Lower leg skin (tissue), 4 donors: ENCODE measurements around the gene FUS. TPM values are rescaled to one million over a fixed set of nuclear protein-coding genes. Genes with fewer than 3 reads are reported as not detected.

Experiments
- DNase-seq, 2 donors: peaks; one replicate each; pipeline ENCODE4 v3.0.0-alpha.2; 2019; ENCODE audit warnings: low spot score in 2 of 2
- H3K4me3 ChIP-seq: fragments of 200-600 bp; sonication (generic); 2 replicates; pipeline ENCODE4 v1.5.1; 2017; ENCODE audit warnings: mild to moderate bottlenecking, low read depth; ENCODE audit not compliant: poor library complexity, severe bottlenecking
- POLR2A ChIP-seq, 2 donors: fragments of 450-650 bp; IDR thresholded peaks; one replicate each; pipeline ENCODE4 v1.6.1; 2016 to 2017; ENCODE audit warnings: antibody characterized with exemption in 2 of 2, mild to moderate bottlenecking in 1 of 2, moderate library complexity in 1 of 2
- WGBS, 2 donors: methylation state at CpG; one replicate each; pipeline ENCODE4 v1.1.5; 2018; 5-methylcytosine and 5-hydroxymethylcytosine counted together
- intact Hi-C: fragments of 100-400 bp; cut with DNase I; formaldehyde crosslinking; loops from one replicate; pipeline ENCODE4 v1.15.0; 2023; ENCODE audit warnings: low total_unique reads
- total RNA-seq, 4 donors: library from RNA; depleted of rRNA; stranded (reverse); fragments of >200 nt; gene quantifications; one replicate each; pipeline ENCODE4 v1.1.0, GENCODE V29; 2016
- TF ChIP-seq, protein P1 (sequence below), 3 donors: fragments of 450-650 bp; IDR thresholded peaks; one replicate each; pipeline ENCODE4 v1.5.1; 2016; ENCODE audit warnings: antibody characterized with exemption in 3 of 3, mild to moderate bottlenecking in 3 of 3, moderate library complexity in 2 of 3

FUS gene
- total RNA-seq, 4 donors from 2014 or later = 31.9 to 55.8 (median 34.9) TPM

GRCh38 chr16:31213877-31214707 is 34.2 kb downstream of the FUS start, which contains the start of gene TRIM72:
TSS of gene TRIM72 (plus strand) at chr16:31214119. CDS start at chr16:31214739, 620 bp downstream.
- no peak for TF ChIP-seq POLR2A (IDR thresholded peaks at IDR 0.05)
- TF ChIP-seq, protein P1, sequence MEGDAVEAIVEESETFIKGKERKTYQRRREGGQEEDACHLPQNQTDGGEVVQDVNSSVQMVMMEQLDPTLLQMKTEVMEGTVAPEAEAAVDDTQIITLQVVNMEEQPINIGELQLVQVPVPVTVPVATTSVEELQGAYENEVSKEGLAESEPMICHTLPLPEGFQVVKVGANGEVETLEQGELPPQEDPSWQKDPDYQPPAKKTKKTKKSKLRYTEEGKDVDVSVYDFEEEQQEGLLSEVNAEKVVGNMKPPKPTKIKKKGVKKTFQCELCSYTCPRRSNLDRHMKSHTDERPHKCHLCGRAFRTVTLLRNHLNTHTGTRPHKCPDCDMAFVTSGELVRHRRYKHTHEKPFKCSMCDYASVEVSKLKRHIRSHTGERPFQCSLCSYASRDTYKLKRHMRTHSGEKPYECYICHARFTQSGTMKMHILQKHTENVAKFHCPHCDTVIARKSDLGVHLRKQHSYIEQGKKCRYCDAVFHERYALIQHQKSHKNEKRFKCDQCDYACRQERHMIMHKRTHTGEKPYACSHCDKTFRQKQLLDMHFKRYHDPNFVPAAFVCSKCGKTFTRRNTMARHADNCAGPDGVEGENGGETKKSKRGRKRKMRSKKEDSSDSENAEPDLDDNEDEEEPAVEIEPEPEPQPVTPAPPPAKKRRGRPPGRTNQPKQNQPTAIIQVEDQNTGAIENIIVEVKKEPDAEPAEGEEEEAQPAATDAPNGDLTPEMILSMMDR (IDR thresholded peaks at IDR 0.05) = no peak
- intact Hi-C loops = no loop called here
- no peak for DNase-seq
- H3K4me3 ChIP-seq = no peak within 1 kb of the TSS
- 81 to 83% methylated on average over 20 to 25 of the region's 25 CpGs for WGBS, 2 donors

DNA sequence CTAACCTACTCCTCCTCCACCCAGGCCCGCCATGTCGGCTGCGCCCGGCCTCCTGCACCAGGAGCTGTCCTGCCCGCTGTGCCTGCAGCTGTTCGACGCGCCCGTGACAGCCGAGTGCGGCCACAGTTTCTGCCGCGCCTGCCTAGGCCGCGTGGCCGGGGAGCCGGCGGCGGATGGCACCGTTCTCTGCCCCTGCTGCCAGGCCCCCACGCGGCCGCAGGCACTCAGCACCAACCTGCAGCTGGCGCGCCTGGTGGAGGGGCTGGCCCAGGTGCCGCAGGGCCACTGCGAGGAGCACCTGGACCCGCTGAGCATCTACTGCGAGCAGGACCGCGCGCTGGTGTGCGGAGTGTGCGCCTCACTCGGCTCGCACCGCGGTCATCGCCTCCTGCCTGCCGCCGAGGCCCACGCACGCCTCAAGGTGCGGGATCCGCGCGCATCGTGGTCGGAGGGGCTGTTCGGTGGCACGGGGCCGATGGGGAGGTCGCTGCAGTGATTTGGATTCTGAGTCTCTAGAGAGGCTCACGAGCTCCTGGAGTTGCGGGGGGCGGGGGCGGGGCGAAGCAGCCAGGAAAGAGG is 34.9 kb downstream of the FUS start:
- DNase-seq = no peak
- no peak overlapping the region for H3K4me3 ChIP-seq
- intact Hi-C loops = no loop called here
- TF ChIP-seq, protein P1 (IDR thresholded peaks at IDR 0.05) = no peak
- no peak for TF ChIP-seq POLR2A (IDR thresholded peaks at IDR 0.05)
- 13 to 38% methylated on average over 18 to 24 of the region's 58 CpGs for WGBS, 2 donors

DNA sequence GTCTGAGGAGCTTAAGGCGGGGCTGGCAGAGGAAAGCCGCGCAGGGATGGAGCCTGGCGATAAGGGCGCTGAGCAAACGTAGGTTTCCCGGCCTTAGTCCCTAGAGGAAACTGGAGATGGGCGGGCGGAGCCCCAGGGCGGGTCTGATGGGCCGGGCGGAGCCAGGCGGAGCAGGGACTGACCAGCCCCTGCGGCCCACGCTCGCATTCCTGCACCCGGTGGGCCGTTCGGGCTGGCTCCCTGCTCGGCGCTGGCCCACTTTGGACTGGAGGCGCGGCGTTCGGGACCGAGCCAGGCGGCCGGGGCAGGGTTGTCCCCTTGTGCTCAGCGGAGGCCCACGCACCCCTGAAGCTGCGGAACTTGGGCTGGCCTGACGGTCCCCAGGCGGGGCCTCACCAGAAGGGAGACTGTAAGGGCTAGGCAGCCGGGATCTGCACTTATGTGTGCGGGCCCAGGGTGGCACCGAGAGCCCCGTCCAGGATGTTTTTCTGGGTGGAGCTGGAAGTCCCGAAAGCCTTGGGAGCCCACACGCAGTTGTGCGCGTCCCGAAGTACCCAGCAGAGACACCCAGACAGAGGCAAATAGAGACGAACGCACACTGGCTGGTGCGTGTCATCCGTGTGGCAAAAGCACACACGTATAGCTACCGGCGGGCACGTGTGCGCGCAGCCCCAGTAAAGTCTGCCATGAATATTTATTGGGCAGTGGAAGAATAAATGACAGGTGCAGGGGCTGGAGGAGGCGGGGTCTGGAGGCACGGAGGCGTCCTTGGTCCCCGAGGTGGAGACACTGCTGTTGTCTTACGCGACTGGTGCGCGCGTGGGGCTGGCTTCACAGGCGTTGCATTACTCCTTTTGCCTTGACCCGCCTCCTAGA is 35.6 kb downstream of the FUS start:
- WGBS, 2 donors = 1 to 2% methylated on average over 43 to 53 of the region's 63 CpGs
- peak in 1 of 2 donors; percentile 86 for DNase-seq
- H3K4me3 ChIP-seq = peak overlapping the region; percentile 32
- TF ChIP-seq POLR2A (IDR thresholded peaks at IDR 0.05) = no peak
- TF ChIP-seq, protein P1 (IDR thresholded peaks at IDR 0.05) = no peak
- intact Hi-C loops = no loop called here

DNA sequence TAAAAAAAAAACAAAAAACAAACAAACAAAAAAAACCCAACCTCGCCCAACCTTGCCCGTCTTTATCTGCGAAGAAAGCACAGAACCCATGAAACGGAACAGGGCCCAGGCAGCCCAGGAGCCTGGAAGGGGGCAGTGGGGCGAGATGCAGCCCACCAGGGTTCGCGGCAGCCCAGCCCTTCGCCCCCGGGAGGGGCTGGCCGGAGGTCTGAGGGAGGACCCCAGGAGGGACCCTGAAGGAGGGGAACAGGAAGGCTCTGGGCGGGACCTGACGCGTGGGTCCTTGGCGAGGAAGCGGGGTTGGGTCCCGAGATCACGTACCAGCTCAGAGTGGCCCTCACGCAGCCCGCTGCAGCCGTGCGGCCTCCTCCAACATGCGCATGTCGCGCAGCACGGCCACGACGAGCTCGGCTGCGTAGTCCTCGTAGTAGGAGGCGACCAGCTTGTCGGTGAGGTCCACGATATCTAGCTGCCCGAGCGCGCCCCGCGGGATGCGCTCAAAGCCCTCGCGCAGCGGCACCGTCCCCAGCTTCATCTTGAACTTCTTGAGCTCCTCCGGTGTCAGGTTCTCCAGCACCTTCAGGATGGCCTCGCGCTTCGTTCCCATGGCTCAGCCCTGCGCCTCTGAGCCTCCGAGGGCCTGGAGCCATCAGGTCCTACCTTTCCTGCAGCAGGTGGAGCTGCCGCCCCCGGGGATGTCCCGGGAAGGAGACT is 36.6 kb downstream of the FUS start, which contains the start of gene PYDC1:
Gene PYDC1, minus strand, starts transcription at position 714 of the 714 bp plus-strand sequence. Its CDS starts 107 bp downstream, at position 607.
- TF ChIP-seq, protein P1 (IDR thresholded peaks at IDR 0.05) = no peak
- no peak for TF ChIP-seq POLR2A (IDR thresholded peaks at IDR 0.05)

DNA sequence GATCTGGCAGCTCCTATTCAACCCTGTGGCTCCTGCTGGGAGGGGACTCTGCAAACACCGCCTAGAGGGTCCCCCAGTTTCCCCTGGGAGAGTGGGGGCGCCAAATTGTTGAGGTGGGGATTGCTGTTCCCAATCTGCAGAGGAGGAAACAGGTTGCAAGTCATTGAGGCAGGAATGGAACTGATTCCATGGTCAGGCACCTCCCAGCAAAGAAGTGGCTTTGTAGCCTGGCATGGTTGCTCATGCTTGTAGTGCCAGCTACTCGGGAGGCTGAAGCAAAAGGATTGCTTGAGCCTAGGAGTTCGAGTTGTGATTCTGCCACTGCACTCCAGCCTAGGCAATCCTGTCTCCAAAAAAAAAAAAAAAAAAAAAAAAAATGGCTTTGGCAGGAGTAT is 37.2 kb downstream of the FUS start:
- 16 to 28% methylated on average over 2 to 4 of the region's 4 CpGs for WGBS, 2 donors
- intact Hi-C loops = no loop called here
- no peak for TF ChIP-seq POLR2A (IDR thresholded peaks at IDR 0.05)
- TF ChIP-seq, protein P1 (IDR thresholded peaks at IDR 0.05) = no peak
- no peak for DNase-seq
- no peak overlapping the region for H3K4me3 ChIP-seq

More for the DNA sequence above, 36.6 kb downstream of the FUS start, which contains the start of gene PYDC1:
- WGBS, 2 donors = 3 to 7% methylated on average over 30 to 50 of the region's 52 CpGs
- H3K4me3 ChIP-seq = no peak within 1 kb of the TSS
- intact Hi-C loops = no loop called here
- no peak for DNase-seq
